Limb (tissue), 2 donors: ENCODE measurements around the gene SLC49A4.
A peak's percentile ranks its signal among the peaks of the same experiment; 100 is the strongest.
"Not testable (repeated sequence)": the region's sequence is repeated elsewhere in the genome, so short reads cannot be mapped to it uniquely, and the experiment has no call there.

Experiments used
- DNase-seq, 2 donors: peaks; one replicate each; pipeline ENCODE4 v3.0.0-alpha.2; 2016; ENCODE audit errors: extremely low spot score in 2 of 2

SLC49A4 gene, protein sequence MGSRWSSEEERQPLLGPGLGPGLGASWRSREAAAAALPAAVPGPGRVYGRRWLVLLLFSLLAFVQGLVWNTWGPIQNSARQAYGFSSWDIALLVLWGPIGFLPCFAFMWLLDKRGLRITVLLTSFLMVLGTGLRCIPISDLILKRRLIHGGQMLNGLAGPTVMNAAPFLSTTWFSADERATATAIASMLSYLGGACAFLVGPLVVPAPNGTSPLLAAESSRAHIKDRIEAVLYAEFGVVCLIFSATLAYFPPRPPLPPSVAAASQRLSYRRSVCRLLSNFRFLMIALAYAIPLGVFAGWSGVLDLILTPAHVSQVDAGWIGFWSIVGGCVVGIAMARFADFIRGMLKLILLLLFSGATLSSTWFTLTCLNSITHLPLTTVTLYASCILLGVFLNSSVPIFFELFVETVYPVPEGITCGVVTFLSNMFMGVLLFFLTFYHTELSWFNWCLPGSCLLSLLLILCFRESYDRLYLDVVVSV

DNA sequence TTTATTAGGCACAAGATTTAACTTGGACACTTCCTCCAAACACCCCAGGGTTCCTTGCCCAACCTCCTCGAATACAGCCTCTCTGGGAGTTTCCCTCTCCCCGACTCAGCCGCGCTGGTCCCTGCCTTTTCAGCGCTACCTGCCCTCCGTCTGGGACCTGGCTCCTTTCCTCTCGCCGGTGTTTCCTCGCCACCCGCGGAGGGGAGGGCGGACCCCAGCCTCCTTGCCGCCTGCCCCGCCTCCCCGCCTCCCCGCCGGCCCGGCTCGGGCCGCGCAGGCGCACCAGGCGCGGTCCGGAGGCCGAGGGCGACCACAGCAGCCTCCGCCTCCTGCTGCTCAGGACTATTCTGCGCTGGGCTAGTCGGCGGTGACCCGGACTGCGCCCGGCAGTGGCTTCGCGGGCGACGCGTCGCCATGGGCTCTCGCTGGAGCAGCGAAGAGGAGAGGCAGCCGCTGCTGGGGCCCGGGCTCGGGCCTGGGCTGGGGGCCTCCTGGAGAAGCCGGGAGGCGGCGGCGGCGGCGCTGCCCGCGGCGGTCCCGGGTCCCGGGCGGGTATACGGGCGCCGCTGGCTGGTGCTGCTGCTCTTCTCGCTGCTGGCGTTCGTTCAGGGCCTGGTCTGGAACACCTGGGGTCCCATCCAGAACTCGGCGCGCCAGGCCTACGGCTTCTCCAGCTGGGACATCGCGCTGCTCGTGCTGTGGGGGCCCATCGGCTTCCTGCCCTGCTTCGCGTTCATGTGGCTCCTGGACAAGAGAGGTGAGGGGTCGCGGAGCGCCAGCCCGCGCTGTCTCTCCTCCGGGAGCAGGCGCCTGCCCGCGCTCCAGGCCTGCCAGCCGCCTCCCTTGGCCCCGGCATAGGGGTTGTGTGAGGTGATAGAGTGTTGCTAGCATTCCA lies at the start of gene SLC49A4:
TSS of gene SLC49A4 (plus strand) at position 291 of the 895 bp plus-strand sequence. CDS start at position 415, 124 bp downstream.
- DNase-seq: peak; percentile 66 to 87

DNA sequence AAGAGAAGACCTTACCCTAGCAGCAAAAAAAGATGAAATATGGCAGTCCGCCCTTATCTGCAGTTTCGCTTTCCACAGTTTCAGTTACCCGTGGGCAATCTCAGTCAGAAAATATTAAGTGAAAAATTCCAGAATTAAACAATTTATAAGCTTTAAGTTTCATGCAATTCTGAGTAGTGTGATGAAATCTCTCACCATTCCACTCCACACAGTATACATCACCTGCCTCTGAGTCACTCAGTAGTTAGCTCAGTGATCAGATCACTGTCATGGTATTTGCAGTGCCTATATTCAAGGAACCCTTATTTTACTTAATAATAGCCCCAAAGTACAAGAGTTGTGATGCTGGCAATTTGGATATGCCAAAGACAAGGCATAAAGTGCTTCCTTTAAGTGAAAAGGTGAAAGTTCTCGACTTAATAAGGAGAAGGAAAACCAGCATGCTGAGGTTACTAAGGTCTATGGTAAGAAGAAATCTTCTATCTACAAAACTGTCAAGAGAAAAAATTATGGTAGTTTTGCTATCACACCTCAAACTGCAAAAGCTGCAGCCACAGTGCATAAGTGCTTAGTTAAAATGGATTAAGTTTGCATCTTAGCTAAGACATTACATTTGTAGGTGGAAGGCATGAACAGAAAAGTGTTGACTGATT lies 49.4 kb upstream of the SLC49A4 start:
- no peak for DNase-seq

DNA sequence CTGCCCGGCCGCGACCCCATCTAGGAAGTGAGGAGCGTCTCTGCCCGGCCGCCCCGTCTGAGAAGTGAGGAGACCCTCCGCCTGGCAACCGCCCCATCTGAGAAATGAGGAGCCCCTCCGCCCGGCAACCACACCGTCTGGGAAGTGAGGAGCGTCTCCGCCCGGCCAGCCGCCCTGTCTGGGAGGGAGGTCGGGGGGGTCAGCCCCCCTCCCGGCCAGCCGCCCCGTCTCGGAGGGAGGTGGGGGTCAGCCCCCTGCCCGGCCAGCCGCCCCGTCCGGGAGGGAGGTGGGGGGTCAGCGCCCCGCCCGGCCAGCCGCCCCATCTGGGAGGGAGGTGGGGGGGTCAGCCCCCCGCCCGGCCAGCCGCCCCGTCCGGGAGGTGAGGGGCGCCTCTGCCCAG lies 47.6 kb upstream of the SLC49A4 start:
- not testable (repeated sequence) for DNase-seq

DNA sequence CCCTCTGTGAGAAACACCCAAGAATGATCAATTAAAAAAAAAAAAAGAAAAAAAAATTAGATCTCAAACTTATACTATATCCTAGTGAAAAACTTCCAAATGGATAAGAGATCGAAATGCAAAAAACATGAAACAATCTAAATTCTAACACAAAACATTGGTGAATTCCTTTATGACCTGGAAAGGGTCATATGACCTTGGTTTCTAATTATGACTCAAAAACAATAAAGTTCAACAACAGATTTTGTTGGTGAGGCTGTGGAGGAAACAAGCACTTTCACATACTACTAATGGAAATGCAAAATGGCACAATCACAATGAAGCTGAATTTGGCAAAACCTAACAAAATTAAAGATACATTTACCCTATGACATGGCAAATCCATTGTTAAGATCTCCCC lies 46.5 kb upstream of the SLC49A4 start:
- no peak for DNase-seq

DNA sequence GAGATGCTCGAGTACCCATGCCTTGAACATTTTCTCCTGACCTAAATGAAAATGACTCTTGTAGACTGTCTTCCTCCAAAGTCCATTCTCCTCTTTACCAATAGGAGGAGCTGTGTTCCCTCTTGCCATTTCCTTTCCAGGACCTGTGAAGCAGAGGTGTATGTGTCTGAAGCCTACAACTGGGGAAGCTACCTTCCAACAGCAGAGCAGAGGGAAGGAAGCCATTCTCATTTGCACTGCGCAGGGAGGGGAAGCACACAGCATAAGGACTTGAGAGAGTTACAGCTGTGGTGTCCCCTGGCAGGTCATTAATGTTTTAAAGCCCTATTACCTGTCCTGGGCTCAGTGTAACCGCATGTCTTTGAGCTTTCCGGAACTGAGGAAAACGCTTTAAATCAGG lies 39.9 kb upstream of the SLC49A4 start:
- DNase-seq: no peak

DNA sequence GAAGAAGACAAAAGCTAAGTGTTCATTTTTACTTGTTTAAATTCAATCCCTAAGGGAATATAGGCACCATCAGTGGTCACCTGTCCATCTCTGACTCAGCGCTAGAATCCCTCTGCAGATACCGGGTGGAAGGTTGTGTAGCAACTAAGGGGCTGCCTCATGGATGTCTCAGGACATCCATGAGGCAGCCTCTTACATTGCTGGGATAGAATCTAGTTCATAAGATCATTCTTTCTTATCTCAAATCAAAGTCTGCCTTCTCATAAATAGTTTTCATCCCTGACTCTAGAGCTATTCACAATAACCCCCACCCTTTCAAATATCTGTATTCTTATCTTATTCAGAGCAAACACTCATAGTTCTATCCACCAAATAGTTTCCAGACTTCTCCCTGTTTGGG lies 39.4 kb upstream of the SLC49A4 start:
- no peak for DNase-seq

DNA sequence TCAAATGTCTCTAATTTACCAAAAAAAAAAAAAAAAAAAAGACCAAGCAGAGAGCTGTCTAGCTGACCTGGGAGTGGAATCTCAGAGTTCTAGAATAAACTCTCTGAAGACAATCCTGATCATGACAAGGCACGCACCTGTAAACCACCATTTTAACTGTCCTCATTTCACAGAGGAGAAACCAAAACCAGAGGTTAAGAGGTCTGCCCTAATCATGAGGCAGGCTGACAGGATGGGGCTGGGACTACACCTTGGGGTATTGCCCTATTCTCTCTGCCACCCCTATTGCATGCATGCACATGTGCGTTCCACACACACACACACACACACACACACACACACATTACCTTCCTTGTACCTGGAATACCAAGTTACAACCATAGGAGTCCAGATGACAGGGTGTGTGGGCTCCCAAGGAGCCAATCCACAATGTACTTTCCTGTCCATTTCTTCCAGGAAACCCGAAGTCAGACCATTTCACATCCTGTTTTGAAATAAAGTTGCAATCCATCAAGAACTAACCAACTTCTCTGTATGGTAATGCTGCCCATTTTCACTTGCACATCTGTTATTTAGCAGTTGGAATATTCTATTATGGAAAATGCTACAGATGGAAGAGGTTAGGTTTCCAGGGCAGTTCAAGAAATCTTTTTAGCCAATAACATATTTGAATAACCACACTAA lies 35.9 kb upstream of the SLC49A4 start:
- no peak for DNase-seq

DNA sequence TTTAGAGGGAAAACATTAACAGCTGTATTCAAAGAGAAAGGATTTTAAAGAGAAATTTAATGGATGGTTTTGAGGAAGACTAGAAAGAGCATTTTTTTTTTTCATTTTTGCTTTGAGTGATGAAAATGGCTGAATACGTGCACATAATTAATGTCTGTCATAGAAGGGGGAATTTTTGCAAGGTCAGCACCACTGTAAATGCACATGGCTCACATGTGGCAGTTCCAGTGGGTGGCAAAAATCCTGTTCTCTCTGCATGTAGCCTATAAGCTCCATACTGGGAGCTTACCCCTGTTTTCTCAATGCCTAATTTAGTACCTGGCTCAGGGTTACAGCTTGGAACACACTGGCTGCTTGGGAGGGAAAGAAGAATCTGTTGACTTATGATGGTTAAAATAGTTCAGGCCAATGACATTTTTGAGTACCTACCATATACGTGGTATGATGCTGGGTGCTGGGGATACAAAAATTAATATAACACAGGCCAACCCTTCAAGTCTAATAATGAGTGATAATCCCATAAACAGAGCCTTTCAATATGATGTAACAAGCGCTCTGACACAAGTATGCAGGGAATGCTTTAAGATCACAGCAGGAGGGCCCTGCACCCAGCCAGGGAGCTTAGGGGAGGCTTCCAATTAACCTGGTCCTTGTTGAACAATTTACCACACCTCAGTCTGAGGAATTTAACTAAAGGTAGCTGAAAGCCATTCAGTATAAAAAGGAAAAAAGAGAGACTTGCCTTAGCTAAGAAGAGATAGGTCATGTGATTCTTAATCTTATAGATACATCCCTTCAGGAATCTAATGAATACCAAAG lies 34.2 kb upstream of the SLC49A4 start:
- no peak for DNase-seq

DNA sequence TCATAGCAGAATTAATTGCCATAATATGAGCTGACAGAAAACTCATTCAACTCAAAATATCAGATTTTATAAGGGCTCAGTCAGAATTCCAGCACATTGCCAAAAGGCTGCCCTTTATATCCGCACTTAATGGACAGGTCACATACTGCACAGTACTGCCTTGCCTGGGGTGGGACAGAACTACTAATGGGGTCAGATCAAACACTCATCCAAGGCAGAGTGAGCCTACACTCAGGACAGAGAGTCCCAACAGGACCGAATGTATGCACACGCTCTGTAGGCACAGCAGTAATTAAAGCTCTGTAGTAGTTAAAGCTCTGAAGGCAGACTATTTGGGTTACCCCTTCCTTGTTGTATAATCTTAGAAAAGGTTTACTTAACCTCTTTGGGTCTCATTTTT lies 28.4 kb upstream of the SLC49A4 start:
- no peak for DNase-seq

DNA sequence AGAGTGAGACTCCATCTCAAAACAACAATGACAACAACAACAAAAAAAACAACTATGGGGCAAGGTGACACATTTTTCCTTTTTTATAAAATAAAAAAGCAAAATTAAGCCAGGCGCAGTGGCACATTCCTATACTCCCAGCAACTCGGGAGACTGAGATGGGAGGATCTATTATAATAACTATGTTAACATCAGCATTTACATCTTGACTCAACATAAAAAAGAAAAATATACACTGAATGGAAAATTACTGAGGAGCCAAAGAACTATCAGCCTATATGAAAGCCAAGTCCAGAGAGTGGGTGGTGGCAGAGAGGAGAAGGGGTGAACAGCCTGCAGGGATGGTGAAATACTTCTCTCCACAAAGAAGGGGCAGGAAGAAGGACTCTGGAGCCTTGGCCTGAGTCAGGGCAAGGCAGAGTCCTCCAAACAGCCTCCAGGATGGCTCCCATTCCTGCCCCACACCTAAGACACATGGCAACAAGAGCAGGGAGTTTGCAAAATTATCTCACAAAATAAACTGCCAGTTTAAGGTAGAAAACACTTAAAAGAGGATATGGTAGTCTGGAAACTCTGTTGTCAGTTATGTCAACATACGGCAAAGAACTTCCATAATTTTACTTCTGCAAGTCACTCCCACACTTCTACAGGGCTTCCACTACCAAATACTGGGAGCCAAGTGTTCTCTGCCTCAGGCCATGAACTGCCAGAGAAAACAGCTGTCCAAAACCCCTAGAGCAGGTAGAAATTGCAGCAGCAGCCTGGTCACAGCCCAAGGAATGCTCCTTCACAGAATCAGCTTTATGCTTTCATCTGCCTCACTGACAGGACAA lies 27.1 kb upstream of the SLC49A4 start:
- DNase-seq: no peak

DNA sequence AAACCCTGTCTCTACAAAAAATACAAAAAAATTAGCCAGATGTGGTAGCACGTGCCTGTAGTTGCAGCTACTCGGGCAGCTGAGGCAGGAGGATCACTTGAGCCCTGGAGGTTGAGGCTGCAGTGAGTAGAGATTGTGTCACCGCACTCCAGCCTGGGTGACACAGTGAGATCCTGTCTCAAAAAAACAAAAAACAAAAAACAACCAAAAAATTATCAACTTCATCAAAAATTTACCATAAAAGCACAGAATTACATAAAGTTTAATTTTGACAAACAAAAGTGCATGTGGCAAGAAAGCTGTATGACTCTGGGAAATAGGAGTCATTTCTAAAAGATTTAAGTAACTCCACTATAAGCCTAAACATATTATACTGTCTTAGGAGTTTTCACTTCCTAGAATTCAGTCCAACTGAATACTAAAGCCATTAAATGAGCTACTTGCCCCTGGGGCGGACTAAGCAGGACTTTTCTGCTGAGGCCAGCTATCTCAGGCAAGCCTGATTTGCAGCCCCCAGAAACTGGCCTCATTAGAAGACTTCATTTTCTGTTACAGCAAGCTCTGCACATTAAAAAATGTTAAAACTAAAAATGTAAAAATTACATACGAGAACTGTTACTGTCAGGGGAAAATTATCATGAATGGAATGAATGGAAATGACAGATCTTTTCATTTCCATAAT lies 24.2 kb upstream of the SLC49A4 start:
- no peak for DNase-seq

DNA sequence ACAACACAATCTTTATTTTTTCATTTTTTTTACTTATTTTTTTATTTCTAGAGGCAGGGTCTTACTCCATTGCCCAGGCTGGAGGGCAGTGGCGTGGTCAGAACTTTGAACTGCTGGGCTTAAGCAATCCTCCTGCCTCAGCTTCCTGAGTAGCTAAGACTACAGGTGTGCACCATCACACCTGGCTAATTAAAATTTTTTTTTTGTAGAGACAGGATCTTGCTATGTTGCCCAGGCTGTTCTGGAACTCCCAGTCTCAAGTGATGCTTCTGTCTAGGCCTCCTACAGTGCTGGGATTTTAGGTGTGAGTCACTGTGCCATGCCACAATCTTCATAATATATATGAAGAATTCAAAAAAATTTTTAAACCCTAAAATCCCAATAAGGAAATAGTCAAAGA lies 22.0 kb upstream of the SLC49A4 start:
- DNase-seq: no peak

DNA sequence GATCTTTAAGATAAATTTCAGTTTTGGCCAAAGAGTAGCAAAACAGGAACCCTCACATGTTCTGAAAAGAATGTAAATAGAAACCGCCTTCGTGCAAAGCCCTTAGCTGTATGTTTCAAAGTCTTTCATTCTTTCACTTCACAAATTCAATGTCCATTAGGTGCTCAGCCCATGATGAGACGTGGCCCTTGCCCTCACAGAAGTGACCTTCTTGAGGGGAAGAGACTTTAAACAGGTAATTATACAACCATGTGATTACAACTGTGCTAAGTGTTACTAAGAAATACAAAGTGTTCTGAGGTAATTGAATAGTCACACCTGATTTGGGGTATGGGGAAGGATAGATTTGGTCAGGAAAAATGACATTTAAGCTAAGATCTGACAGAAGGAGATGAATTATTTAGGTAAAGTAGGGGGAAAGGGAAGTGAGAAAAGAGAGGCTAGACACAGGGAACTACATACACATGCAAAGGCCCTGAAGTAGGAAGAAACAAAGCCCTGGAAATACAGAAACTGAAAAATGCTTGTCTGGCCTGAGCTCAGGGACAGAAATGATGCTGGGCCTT lies 20.8 kb upstream of the SLC49A4 start:
- DNase-seq: no peak

DNA sequence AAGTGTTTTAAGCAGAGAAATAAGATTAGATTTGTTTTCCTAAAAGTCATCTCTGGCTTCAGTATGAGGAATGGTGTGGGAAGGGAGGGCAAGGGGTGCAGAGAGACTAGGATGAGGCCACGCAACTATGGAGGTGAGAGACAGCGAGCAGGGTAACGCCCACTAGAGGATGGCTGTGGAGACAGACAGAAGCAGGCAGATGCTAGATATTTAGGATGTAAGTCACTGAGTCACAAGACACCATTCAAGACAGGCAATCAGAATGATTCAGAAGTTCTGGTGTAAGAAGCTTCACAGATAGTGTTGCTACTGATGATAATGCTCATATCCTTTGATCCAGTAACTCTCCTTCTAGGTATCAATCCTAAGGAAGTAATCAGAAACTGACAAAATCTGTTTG lies 20.3 kb upstream of the SLC49A4 start:
- no peak for DNase-seq

DNA sequence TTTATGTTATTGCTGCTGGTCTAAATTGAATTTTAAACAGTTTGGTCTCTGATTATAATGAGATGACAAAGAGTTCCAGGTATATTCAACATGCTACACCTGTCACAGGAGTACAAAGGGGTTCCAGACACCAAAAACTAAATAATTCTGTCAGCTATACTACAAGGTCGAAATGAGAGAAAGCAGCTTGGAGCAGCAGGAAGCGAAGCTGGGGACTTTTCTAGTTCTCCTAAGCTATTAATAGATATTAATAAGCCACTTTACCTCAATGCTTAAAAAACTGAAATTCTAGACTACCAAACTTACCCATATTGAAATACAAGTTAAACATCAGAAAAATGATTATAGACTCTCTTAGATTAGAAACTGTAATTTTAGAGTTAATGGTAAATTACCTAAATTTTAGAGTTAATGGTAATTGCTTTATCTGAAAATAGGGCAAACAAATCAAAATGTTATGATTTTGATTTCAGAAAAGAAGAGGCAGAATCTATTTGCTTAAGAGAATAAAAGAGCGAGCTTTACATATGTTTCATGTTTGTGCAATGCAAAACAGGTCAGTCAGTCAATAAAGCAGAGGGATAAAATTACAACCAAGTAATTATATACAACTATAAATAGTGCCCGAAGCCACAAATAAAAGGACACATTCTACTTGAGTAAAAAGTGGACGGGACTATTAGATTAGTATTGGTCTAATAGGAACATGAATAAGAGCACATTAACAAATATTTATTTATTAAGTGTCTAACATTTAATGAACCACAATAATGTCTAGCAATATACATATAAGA lies 18.0 kb upstream of the SLC49A4 start:
- no peak for DNase-seq

DNA sequence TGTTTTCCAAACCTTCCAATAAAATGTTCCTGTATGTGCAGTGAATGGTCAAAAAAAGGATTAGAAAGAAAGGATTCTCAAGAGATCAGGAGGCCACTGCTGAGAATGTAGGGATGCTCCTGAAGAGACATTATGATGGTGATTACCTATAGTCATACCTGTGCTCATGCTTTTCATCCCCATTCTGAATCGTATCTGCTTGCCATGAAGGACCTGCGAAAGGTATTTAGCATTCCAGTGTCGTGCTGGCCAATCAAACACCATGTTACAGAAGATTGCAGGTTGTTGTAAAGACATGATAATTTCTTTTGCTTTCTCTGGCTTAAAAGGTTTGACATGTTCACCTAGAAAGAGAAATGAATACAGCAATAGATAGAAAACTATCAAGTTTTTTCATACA lies 17.3 kb upstream of the SLC49A4 start:
- DNase-seq: no peak

DNA sequence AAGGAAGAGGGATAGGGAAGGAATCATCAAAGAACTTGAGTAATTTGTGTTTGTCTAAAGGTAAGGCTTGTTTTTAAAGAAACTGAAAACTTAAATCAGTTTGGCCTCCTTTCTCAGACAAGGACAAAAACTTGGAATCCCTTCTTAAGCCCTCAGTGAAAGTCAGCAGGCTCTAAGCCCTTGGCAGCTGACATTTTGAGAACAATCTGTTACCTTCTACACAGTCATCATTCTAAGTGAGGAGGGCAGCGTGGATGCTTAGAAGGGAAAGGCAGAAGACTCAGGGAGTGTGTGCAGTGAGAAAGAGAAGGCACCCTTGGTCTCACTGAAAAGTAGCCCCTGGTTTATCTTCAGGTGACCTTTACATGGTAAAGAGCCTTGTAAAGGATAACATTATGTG lies 12.1 kb upstream of the SLC49A4 start:
- no peak for DNase-seq

DNA sequence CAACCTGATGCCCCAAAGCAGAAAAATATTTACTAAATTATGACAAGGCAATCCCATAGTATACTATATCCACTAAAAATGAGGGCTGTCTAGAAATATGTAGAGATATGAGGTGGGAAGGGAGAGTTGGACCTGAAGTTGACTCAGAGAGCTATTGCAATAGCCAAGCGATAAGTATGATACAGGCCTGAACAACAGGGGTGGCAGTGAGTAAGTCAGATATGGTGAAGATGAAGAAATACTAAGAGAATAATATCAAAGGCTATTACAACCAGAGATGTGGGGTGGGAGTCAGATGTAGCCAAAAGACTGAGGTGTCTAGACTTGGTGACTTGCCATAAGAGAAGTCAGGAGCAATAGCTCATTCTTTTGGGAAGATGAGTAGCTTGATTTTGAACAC lies 10.4 kb upstream of the SLC49A4 start:
- no peak for DNase-seq
